Suprapubic skin (tissue), 3 donors: ENCODE data around the gene TWIST2.

Source experiments
- CTCF ChIP-seq, 2 donors: fragments of 200-600 bp in 1 of 2; fragments of 450-650 bp in 1 of 2; sonication (generic) in 1 of 2; IDR thresholded peaks; one replicate each; pipeline ENCODE4 v1.5.1; 2016 to 2019; ENCODE audit warnings: antibody characterized with exemption in 2 of 2, mild to moderate bottlenecking in 1 of 2, moderate library complexity in 1 of 2
- POLR2A ChIP-seq, 2 donors: fragments of 450-650 bp; IDR thresholded peaks; one replicate each; pipeline ENCODE4 v1.6.1; 2017; ENCODE audit warnings: antibody characterized with exemption in 2 of 2, mild to moderate bottlenecking in 2 of 2, moderate library complexity in 2 of 2

- TF ChIP-seq CTCF (IDR thresholded peaks at IDR 0.05) (no peak), POLR2A (IDR thresholded peaks at IDR 0.05) (no peak)
These were observed 69.1 kb downstream of the TWIST2 start for GRCh38 chr2:238916875-238917590.
